ENCODE results near the gene ZZZ3.
"Not testable (repeated sequence)": the region's sequence is repeated elsewhere in the genome, so short reads cannot be mapped to it uniquely, and the experiment has no call there.

The ZZZ3 gene

DNA sequence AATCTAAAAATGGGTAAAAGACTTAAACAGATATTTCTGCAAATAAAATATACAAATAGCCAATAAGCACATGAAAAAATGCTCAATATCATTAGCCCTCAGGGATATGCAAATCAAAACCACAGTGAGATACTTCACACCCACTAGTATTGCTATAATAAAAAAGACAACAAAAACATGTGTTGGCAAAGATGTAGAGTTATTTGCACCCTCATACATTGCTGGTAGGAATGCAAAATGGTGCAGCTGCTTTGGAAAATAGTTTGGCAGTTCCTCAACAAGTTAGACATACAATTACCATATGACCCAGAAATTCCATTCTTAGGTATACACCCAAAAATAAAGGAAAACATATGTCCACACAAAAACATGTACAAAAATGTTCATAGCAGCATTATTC lies 30.2 kb downstream of the ZZZ3 start:
- Mint-ChIP-seq H3K4me3 (no peak overlapping the region), H3K27me3 (no peaks in the 10 kb centered on the region), H3K9me3 (peaks cover 6% of the 10 kb centered on the region), H3K4me1 (peaks cover 44% of the 10 kb centered on the region), H3K36me3 (peaks cover 47% of the 10 kb centered on the region), H3K27ac (no peak overlapping the region)
- no peak for ATAC-seq

GRCh38 chr1:77649127-77649526 lies 33.3 kb downstream of the ZZZ3 start:
- H3K27me3 Mint-ChIP-seq, result no peaks in the 10 kb centered on the region
- peaks cover 6% of the 10 kb centered on the region for H3K9me3 Mint-ChIP-seq
- peaks cover 38% of the 10 kb centered on the region for H3K4me1 Mint-ChIP-seq
- peaks cover 69% of the 10 kb centered on the region for H3K36me3 Mint-ChIP-seq
- H3K27ac Mint-ChIP-seq, result no peak overlapping the region
- H3K4me3 Mint-ChIP-seq, result no peak overlapping the region
- no peak for ATAC-seq

- H3K4me1 Mint-ChIP-seq, result peaks cover 18% of the 10 kb centered on the region
- not testable (repeated sequence) for H3K27ac Mint-ChIP-seq, ATAC-seq, H3K27me3 Mint-ChIP-seq, H3K4me3 Mint-ChIP-seq, H3K9me3 Mint-ChIP-seq
- peaks cover 57% of the 10 kb centered on the region for H3K36me3 Mint-ChIP-seq
Observed at GRCh38 chr1:77646224-77646623, 36.2 kb downstream of the ZZZ3 start.

DNA sequence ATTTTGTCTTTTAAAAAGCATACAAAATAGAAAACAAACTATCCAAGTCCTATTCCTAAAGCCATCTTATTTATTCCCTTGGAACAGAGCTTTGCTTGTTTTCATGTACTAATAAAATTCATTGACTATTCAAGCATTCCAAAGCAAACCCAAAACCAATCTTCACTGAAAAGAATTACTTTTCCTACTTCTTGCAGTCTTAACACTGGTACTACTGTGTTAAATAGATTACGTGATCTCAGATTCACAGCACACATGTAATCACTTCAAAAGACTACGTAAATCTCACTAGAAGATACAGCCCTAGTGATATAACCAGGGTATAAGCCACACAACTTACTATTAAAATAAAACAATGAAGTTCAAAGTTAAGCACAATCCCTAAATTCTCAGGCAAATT lies 39.0 kb downstream of the ZZZ3 start:
- Mint-ChIP-seq H3K9me3 (peaks cover 2% of the 10 kb centered on the region), H3K4me1 (peaks cover 9% of the 10 kb centered on the region), H3K36me3 (peaks cover 43% of the 10 kb centered on the region), H3K27me3 (no peaks in the 10 kb centered on the region), H3K4me3 (no peak overlapping the region), H3K27ac (no peak overlapping the region)
- ATAC-seq, result no peak

DNA sequence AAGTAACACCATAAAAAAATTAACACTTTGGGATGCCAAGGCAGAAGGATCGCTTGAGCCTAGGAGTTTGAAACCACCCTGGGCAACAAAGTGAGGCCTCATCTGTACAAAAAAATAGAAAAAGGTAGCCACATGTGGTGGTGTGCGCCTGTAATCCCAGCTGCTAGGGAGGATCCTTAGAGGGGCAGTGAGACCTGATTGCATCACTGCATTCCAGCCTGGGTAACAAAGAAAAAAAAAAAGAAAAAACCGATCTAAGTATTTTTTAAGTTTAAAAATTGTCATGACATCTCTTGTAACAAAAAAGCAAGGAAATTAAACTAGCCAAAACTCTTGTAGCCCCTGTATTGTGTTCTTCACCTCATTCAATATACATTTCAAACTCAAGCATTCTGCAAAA lies 39.5 kb downstream of the ZZZ3 start:
- peaks cover 9% of the 10 kb centered on the region for H3K4me1 Mint-ChIP-seq
- H3K36me3 Mint-ChIP-seq, result peaks cover 38% of the 10 kb centered on the region
- H3K27ac Mint-ChIP-seq, result no peak overlapping the region
- no peak overlapping the region for H3K4me3 Mint-ChIP-seq
- no peaks in the 10 kb centered on the region for H3K9me3 Mint-ChIP-seq
- ATAC-seq, result no peak
- no peaks in the 10 kb centered on the region for H3K27me3 Mint-ChIP-seq

GRCh38 chr1:77642196-77642595 lies 40.3 kb downstream of the ZZZ3 start:
- H3K27ac Mint-ChIP-seq, result no peak overlapping the region
- H3K27me3 Mint-ChIP-seq, result no peaks in the 10 kb centered on the region
- H3K4me3 Mint-ChIP-seq, result no peak overlapping the region
- H3K36me3 Mint-ChIP-seq, result peaks cover 36% of the 10 kb centered on the region
- peaks cover 9% of the 10 kb centered on the region for H3K4me1 Mint-ChIP-seq
- ATAC-seq, result no peak
- no peaks in the 10 kb centered on the region for H3K9me3 Mint-ChIP-seq

DNA sequence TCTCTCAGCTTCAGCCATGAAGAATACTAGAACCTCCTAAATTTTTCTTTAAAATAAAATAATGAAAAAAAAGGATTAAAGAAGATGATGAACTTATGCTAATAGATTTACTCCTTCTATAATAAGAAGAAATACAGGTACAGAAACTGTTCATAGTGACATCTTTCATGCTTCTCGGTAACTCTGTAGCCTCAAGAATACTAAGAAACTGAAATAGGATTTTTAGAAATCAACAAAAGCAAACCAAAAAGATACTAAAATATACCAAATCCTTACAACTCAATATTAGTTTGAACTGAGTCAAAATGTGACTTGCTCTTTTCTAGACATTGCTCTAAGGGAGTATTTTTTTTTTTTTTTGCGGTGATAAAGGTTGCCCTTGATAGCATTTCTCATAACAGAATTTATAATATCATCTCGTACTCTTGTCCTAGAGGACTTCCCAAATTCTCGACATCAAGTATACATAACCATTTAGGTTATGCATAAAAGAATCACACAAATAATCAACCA lies 42.8 kb downstream of the ZZZ3 start:
- H3K4me1 Mint-ChIP-seq, result no peaks in the 10 kb centered on the region
- ATAC-seq, result no peak

GRCh38 chr1:77639056-77639455 lies 43.4 kb downstream of the ZZZ3 start:
- Mint-ChIP-seq H3K4me1 (no peaks in the 10 kb centered on the region), H3K9me3 (no peaks in the 10 kb centered on the region), H3K36me3 (peaks cover 25% of the 10 kb centered on the region), H3K4me3 (no peak overlapping the region), H3K27ac (no peak overlapping the region), H3K27me3 (no peaks in the 10 kb centered on the region)
- ATAC-seq, result no peak

More for the DNA sequence above, 42.8 kb downstream of the ZZZ3 start:
- no peak overlapping the region for H3K27ac Mint-ChIP-seq
- H3K4me3 Mint-ChIP-seq, result no peak overlapping the region
- peaks cover 20% of the 10 kb centered on the region for H3K36me3 Mint-ChIP-seq
- no peaks in the 10 kb centered on the region for H3K9me3 Mint-ChIP-seq
- no peaks in the 10 kb centered on the region for H3K27me3 Mint-ChIP-seq

DNA sequence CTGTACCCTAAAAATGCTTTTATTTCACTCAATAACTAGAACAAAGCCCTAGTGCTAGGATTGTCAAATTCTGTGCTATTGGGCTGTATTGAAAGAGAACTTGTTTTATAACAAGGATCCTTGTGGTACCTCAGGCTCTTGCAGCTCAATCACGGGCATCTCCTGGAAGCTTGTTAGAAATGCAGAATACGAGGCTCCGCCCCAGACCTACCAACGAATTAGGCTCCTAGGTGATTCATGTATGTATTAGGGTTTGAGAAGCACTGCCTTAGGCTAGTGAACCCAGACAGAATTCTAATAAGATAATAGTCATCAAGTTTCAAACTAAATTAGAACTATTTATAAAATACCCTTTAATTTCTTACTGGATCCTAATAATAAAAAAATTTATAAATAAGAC lies 45.6 kb downstream of the ZZZ3 start:
- no peaks in the 10 kb centered on the region for H3K4me1 Mint-ChIP-seq
- ATAC-seq, result no peak
- no peak overlapping the region for H3K4me3 Mint-ChIP-seq
- no peaks in the 10 kb centered on the region for H3K9me3 Mint-ChIP-seq
- H3K27me3 Mint-ChIP-seq, result no peaks in the 10 kb centered on the region
- H3K27ac Mint-ChIP-seq, result no peak overlapping the region
- H3K36me3 Mint-ChIP-seq, result peaks cover 44% of the 10 kb centered on the region
